Activated T-cell treated with anti-CD3 and anti-CD28 coated beads for 24 hours (primary cell): Measurements from ENCODE around the gene CD7.

ENCODE experiments used
- DNase-seq: peaks from one replicate; pipeline ENCODE4 v3.0.0-alpha.2; 2020; ENCODE audit warnings: low read depth

Gene CD7

DNA sequence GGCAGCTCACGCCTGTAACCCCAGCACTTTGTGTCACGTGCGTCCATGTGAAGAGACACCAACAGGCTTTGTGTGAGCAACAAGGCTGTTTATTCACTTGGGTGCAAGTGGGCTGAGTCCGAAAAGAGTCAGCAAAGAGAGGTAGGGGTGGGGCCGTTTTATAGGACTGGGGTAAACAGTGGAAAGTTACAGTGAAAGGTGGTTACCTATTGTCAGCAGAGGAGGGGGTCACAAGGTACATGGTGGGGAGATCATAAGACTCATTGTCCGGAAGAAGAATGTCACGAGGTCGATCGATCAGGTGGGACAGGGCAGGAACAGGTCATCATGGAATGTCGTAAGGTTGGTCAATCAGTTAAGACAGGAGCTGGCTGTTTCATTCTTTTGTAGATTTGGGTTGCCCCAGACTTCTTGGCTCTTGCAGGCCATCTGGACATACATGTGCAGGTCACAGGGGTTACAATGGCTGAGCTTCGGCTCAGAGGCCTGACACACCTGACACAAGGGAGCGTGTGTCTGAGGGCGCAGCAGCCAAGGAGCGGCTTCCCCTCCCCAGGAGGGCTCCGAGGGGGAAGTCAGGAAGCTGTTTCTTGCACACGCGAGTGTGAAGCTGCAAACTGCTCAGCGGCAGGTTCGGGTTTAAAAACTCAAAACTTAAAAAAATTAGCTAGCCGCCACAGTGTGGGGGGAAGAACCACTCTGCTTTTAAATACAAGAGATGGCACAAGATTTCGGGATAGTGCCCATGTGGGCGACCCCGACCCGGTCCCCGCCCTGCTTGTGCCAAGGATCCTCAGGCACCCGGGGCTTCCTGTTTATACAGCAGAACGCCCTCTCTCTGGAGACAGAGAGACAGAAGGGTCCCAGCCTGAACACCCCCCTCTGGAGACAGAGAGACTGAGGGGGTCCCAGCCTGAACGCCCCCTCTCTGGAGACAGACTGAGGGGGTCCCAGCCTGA is 29.2 kb upstream of the CD7 start:
- DNase-seq, result no peak

DNA sequence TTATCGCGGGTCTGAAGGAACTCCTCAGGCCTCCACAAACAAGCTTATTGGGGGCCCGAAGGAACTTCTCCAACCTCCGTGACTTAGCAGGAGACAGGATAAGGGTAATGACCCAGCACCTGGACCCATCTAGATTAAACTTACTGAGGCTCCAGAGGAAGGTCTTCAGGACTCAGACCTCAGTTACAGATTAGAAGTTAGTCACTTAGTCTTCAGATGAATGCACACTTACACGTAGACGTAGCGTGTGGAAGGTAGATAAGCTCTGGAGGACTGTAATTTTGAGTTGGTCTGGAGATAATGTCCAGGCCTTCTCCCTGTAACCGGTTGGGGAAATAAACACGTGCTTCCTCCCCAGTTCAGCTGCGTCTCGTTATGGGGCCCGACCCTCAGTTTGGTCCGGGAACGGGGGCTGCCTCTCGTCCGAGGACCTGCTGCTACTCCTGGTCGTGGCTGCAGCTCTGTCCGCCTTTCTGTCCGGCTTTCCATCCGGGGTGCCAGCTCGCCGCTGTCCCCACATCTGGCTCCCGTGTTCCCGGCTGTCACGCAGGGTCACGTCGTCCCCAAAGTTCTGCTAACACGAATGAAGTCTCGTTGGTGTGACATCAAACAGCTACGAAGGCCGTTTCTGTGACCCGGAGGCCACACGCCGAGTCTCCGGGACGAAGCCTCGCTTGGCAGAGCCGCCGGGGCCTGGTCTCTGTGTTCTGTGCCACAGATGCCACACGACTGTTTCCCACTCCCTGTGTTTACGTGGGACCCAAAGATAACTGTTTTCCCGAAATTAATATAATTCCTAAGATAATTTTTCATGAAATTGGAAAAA is 28.0 kb upstream of the CD7 start:
- no peak for DNase-seq

DNA sequence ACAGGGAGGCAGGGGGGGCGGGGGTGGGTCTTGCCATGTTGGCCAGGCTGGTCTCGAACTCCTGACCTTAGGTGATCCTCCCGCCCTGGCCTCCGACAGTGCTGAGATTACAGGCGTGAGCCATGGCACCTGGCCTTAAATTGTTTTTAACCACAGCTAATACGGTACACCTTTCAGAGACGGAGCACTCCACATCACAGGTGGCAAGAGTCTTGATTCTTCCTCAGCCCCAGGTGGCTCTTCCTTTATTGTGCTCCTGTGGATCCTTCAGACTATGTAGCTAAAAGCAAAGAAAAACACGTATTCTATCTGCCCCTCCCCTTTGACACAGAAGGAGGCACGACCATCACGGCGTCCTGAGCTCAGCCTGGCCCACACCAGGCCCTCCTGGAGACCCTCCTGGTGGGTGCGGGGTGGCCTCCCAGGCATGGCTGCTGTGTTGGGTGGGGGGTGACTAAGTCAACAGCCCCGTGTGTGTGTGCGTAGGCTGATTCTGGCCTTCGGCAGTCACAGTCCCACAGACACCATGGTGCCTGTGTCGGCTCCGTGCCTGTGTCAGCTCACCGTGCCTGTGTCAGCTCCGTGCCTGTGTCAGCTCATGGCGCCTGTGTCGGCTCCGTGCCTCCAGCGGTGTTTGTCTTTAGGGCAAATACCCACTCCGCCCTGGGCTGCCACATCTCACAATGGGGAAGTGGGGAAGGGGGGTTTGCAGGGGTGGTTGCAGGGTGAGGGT is 26.9 kb upstream of the CD7 start:
- no peak for DNase-seq

DNA sequence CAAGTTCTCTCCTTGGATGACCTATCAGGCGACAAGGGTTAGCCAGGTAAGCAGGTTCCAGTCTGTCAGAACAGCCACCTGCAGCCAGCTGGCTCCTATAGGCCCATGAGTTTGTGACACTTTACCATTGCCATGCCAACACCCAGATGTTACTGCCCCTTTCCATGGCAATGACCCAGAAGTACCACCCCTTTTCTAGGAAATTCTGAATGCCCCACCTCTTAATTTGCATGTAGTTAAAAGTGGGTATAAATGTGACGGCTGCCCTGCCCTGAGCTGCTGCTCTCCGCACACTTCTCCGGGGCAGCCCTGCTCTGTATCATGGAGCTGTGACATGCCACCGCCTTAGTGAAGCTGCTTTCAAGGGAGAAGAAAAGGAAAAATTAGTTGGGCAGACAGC is 26.2 kb upstream of the CD7 start:
- no peak for DNase-seq

DNA sequence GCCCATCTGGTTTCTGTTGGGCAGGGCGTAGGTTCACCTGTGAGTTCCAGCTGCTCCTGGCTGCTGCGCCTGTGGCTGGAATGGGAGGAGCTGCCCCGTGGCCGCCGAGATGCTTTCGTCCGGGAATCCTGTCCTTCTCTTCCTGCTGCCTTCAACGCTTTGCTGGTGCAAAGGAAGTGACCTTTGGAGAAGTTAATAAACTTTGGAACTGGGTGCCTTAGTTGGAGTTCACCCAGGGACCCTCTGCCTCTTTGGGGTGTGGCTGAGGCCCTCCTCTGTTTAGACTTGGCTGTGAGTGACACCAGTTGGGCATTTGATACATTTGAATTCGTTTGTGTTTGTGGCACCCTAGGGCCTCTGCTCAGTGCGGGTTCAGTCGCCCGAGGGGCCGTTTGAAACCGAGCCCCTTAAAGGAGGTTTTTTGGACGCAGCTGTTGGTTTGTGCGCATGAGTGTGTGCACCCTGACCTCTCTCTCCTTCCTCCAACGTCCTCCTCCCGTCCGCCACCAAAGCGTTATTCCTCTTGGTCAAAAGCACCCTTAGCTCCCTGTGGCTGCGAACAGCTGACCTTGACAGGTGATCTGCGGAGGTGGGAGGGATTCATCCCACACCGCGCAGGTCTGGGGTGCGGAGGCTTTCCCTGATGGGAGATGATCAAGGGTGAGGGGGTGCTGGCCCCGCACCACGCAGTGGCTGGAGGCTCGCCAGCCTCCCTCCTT is 25.1 kb upstream of the CD7 start:
- no peak for DNase-seq

DNA sequence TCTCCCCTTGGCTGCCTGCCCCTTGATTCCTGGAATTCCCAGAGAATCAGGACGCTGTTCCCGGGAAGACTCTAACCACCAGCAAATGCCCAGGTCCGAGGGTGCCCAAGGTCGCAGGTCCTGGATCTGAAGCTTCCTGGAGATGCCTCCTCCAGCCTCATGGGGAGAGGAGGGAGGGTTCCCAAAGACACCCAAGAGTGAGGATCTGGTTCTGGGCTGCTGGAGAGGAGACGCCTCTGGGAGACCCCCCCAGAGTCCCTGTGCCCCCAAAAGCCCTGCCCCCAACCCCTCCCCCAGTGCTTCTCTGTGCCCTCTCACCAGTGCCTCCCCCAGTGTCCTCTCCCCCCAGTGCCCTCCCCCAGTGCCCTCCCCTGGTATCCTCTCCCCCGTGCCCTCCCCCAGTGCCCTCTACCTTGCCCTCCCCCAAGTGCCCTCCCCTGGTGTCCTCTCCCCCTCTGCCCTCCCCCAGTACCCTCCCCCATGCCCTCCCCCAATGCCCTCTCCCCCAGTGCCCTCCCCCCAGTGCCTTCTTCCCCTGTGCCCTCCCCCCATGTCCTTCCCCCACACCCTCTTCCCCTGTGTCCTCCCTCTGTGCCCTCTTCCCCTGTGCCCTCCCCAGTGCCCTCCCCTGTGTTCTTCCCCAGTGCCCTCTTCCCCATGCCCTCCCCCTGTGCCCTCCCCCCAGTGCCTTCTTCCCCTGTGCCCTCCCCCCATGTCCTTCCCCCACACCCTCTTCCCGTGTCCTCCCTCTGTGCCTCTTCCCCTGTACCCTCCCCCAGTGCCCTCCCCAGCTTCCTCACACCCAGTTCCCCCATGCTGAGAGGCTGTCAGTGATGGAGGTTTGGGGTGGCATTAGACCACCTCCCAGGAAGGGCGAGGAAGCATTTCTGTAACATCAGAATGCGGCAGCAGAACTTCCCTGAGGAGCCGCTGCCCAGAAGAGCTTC is 22.5 kb upstream of the CD7 start:
- DNase-seq, result no peak

DNA sequence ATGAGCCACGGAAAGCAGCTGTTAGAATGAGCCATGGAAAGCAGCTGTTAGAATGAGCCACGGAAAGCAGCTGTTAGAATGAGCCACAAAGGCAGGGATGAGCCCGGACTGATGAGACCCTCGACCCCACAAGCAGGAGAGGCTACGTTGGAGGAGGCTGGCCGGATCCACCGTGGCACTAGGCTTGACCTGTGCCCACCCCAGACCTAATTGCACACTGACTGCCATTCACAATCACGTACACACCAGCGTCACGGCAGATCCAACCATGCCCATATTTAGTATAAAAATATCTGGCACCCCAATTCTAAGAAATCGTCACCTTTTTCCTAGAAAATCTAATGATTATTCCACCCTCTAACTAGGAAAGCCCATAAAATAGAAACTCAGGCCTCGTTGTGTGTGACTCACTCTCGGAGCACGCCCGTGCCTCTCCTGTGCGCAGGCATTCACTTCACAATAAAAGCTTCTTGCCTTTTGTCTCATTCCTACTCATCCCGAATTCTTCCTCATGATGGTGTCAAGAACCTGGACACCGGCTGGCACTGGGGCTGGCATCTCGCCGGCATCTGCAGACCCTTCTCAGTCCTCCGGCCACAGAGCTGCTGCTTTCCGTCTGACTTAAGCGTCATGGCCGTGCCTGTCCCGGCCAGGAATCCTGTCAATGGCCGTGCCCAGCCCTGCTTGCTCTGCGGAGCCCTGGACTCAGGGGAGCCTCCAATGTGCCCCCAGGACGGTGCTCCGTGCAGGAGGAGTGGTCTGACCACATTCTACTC is 21.6 kb upstream of the CD7 start:
- no peak for DNase-seq

DNA sequence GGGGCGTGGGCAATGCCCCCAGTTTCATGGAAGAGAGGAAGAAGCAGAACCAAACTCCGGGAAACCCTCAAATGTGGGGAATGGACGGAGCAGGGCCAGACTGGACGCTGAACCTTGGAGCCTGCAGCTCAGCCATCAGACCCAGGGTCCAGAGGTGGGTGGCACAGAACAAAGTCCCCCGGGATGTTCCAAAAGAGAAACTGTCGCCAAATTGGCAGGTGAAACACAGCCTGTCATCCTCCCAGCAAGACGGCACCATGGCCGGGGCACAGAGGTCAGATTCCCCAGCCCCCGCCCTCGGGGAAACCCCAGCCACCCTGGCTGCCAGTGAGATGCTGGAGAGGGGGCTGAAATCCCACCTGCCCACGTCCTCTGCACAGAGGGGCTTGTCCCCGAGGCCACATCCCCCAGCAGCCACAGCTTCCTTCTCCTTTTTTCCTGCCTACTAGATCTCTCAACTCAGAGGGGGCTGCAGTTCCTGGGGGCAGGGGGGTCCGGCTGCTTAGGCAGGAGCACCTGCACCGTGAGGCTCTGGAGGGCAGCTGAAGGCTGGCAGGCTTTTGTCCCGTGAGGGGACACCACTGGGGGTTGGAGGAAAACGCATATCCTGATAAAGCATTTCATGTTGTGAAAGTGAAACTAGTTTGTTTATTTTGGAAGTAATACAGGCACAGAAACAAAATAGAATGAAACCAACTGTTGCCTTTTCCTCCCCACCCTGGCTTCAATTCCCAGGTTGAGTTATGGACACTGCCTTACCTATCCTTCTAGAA is 17.4 kb upstream of the CD7 start:
- no peak for DNase-seq

DNA sequence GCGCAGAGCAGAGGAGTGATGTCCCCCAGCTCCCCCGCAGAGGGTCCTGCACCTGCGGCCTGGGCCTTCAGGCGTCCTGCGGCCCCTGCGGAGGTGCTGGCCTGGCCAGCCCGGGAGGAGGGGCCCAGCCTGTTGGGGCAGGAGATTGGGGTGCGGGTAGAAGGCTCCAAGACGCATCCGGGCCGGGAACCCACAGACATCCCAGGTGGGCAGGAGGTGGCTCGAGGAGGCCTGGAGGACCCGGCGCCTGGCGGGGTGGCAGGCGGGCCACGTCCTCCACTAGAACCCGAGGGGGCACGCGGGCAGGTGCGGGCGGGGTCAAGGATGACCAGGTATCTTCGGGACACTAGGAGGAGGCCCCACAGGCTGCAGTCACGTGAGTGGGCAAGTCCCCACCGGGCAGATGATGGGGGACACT is 16.8 kb upstream of the CD7 start:
- no peak for DNase-seq

DNA sequence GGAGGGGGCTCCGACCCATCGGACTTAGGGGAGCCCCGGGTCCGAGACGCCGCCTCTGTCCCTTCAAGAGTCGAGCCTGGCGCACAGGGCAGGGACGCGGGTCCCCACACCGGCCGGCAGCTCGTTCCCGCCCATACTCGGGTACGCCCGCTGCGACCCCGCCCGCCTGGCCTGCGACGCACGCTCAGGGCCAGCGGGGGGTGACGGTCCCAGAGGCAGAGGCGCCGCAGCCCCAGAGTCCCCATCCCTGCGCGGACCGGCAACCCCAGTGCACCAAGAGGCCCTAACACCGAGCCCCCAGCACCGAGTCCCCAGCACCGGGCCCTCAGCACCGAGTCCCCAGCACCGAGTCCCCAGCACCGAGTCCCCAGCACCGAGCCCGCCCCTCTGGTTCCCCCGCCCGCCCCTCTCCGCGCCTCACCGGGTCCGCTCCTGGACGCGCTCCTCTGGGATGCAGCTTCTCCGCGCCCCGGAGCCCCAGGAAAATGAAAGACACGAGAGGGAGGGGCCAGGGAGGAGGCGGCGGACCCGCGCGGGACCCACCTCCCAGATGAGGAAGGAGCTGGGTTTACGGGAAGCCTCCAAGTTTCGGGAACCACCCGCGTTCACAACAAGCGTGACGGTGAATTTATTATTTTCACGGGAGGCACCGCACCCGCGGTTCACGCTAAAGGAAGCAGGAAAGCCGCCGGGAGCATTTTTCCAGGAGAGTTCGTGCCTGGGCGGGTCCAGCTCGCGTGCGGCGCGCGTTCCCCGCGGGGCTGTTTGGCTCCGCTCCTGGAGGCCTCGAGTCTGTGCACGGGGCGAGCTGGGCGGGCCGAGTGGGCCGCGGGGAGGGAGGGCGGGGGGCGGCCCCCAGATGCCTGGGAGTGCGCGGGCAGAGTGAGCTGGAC is 16.1 kb upstream of the CD7 start, which contains the start of gene SECTM1:
Gene SECTM1 (minus strand): TSS at position 488 of the 893 bp plus-strand sequence. CDS start 6,526 bp downstream, outside the sequence.
- DNase-seq, result no peak

DNA sequence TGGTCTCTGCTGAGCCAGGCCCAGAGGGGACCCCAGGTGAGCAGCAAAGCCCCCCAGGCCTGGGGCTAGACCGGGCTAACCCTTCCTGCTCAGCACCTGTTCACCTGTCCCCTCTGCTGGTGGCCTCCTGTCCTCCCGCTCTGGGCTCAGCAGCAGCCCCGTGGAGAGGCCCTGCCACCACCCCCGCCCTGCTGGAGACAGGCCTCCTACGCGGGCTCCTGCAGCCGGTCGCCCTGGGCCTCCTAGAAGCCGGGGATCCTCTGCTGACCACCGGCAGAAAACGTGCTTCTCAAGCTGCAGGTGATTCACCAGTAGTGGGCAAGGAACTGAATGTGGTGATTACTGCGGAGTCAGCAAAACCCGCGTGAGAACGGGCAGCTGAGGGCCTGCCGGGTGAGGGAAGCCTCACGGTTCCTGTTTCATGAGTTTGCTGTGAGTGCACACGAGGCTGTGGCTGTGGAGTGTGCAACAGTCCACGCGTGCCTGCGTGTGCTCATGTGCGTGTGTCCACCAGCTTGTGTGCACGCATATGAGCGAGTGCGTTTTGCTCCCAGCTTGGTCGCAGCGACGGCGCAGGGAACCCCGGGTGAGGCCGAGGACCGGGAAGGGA is 15.4 kb upstream of the CD7 start:
- no peak for DNase-seq

DNA sequence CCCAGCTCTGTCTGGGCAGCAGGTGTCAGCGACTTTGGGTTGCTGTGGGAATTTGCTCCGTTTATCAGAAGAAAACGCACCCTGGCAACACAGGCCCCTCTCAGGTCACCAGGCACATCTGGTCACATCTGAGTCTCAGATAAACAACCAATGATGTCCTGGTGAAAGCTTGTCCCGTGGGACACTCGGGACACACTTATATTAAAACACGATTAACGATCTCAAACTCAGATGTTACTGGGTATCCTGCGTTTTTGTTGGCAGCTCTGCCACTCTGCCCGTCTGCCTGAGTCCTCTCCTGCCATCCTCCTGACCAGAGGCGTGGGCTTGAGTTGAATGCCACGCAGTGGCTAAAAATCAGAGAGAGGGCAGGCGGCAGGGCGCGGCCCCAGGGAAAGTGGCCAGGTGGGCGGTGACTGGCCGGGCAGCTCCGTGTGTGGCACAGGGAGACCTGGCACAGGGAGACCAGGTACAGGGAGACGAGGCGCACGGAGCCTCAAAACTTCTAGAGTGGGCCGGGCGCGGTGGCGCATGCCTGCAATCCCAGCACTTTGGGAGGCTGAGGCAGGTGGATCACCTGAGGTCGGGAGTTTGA is 14.0 kb upstream of the CD7 start:
- DNase-seq, result no peak

DNA sequence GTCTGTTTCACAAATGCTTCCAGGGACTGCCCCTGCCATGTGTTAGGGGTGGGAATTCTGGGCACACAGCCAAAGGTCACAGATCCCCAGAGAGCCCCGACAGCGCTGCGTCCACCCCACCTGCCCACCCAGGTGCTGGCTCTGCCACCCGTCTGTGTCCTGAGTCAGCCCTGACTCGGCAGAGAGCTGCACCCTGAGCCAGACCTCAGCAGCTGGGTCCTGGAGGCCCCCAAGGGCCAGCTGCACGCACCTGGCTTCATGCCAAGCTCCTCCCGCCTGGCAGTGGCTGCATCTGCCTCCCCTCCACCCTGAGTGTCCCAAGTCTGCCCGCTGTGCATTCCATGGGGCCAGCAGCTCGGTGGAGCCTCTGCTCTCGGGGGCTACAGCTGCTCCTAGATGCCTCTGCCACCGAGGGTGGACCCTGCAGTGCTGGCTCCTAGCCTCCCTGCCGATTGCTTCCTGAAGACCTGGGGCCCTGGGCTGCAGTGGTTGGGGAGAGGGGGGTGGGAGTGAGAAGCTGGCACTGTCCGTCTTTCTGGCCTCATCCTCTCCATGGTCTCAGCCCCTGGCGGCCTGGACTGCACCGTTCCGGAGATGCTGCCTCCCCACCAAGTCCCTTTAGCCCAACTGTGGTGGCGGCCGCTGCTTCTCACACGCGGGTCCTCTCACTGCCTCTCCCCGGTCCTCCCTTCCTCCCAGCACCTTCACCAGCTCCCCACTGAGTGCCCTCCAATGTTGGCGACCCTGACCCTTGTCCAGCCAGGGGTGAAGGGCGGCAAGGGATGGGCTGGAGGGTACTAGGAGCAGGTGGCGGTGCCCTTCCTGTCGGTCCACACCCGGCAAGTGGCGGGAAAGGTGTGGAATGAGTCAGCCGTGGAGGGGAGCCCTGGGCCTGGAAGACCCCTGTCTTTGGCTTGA is 13.2 kb upstream of the CD7 start:
- no peak for DNase-seq

DNA sequence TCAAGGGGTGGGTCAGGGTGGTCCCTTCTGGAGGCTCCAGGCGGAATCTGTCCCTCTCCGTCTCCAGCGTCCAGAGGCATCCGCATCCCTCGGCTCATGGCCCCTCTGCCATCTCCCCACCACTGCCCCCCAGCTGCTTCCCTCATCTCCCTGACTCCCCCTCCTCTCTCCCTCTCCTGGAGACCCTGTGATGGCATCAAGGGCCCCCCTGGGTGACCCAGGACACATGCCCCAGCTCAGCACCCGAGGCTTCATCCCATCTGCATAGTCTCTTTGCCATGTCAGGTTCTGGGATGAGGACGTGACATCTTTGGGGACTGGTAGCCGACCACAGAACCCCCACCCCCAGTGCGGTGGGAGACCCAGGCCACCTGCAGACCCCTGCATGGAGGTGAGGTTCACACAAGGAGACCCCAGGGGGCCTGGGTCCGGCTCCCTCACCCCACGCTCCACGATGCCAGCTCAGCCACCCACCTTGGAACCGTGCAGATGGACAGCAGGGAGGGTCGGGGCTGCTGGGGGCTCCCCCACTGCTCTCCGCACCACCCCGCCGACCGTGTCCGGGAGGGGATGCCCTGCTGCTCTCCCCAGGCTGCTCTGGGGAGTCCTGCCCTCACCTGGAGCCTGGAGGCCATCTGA is 12.4 kb upstream of the CD7 start:
- no peak for DNase-seq

DNA sequence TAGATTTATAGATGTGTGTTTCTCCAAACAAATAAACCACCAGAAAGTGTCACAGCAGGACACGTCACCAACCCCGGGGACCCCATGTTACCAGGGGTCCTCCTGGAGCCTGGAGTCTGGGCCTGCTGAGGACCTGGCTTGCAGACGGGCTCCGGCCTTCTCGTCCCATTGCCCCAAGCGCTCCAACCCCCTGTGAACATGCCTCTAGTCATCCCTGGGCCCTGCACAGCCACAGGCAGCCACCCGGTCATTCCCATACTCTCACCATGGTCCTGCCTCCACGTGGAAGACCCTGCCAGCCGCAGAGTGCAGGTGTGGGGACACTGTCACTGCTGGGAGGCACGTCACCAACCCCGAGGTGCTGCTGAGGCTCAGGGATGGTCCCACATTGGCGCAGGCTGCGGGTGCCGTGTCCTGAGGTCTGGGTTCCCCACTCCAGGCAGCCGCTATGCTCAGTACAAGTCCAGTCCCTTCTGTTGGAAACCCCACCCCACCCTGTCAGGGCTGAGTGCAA is 11.6 kb upstream of the CD7 start:
- no peak for DNase-seq
